Activated T-cell treated with anti-CD3 and anti-CD28 coated beads for 24 hours (primary cell): ENCODE results near the gene METAP2.
A peak's percentile ranks its signal among the peaks of the same experiment; 100 is the strongest.

Experiments used
- DNase-seq: peaks from one replicate; pipeline ENCODE4 v3.0.0-alpha.2; 2020; ENCODE audit warnings: low read depth

The METAP2 gene

DNA sequence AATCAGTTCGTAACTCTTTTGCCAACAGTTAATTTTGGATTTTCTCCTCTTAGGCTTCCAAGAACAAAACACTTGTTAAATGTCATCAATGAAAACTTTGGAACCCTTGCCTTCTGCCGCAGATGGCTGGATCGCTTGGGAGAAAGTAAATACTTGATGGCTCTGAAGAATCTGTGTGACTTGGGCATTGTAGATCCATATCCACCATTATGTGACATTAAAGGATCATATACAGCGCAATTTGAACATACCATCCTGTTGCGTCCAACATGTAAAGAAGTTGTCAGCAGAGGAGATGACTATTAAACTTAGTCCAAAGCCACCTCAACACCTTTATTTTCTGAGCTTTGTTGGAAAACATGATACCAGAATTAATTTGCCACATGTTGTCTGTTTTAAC, 39.6 kb downstream of the METAP2 start:
- DNase-seq, result no peak

GRCh38 chr12:95515197-95515596, 41.2 kb downstream of the METAP2 start:
- DNase-seq, result no peak

GRCh38 chr12:95516757-95517156, 42.8 kb downstream of the METAP2 start:
- DNase-seq, result no peak

GRCh38 chr12:95517246-95517645, 43.3 kb downstream of the METAP2 start:
- DNase-seq, result no peak

- DNase-seq, result no peak
Observed at GRCh38 chr12:95518944-95519343, 45.0 kb downstream of the METAP2 start.

- no peak for DNase-seq
Observed at GRCh38 chr12:95520816-95521215, 46.9 kb downstream of the METAP2 start.

DNA sequence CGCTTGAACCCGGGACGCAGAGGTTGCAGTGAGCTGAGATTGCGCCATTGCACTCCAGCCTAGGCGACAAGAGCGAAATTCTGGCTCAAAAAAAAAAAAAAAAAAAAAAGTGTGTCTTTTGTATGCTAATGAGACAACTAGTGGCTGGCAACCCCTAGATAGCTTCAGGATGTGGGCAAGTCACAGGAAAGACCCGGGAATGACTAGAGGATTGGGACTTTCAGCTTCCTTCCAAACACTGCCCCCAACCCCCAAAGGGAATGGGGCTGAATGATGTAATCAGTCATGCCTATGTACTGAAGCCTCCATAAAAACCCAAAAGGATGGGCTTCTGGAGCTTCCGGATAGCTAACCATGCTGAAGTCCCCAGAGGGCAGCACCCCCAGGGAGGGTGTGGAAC, 48.7 kb downstream of the METAP2 start:
- DNase-seq, result no peak

DNA sequence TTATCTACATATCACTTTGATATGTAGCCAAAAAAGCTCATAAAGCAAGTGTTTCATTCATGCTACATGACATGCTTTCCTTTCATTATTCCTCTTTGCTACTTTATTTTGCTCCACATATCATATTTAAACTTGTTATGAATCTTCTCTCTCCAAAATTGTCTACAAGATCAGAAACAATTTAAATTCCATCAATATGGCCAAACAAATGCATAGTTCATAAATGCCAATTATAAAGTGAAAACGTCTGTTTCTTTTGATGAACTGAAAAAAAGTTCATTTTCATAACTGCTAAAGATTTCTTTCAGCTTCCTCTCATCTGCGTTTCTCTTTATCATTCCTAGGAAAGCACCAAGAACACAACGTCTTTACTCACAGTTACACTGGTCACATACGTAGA, 54.5 kb downstream of the METAP2 start:
- no peak for DNase-seq

DNA sequence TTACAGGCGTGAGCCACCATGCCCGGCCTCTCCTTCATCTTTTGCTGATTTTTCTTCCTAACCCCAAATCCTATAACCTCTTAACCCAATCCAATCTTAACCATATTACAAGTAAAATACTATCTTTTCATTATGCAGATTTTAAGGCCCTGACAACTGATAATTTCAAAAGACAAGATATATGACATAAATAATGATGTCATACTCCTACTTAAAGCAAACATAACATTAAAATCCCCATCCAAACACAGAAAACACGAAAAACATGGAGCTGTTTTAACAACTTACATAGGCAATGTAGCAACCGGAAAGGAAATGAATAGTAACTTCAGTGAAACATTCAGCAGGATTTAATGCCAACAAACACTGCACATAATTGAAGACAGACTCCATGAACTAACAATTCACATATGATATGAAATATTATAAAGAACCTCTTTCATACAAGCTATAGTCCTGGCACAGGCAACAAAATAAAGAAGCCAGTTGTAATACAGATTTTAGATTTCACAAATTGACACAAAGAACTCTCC, 55.8 kb downstream of the METAP2 start:
- no peak for DNase-seq

GRCh38 chr12:95532851-95533250, 58.9 kb downstream of the METAP2 start:
- no peak for DNase-seq

GRCh38 chr12:95533985-95534384, 60.0 kb downstream of the METAP2 start:
- no peak for DNase-seq

DNA sequence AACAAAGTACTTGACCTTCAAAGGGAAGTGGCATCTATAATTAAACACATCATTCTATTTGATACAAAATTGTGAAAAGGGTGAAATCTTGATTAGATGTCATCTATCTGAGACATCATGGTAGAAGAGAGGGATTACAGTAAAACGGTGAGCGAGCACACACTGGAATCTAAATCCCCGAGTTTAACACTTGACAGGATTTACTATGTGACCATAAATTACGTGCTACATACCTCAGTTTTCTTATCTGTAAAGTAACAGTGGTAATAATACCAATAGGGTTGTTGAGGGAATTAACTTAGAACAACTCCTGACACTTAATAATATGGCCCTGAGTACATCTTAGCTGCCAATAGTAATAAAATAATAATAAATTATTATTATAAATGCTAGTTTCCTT, 64.1 kb downstream of the METAP2 start:
- no peak for DNase-seq

DNA sequence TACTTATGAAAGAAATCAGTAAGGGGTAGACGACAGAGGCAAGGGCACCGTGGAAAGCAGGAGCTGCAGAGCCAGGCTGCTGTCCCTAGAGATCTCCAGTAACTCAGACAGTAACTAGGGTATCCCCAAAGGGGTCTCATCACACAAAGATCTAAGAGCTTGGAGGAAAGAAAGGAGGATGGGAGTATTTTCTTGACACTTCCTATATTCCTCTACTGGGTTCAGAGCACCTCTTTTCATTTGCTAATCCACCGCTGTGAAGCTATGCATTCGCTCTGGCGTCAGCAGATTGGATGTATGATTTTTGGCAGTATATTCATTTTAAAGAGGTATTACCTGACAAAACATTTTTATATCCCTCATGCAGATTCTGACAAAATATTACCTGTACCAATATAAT, 64.7 kb downstream of the METAP2 start:
- no peak for DNase-seq

GRCh38 chr12:95541436-95541835, 67.5 kb downstream of the METAP2 start:
- no peak for DNase-seq

- no peak for DNase-seq
Observed at GRCh38 chr12:95543305-95543704, 69.4 kb downstream of the METAP2 start.

DNA sequence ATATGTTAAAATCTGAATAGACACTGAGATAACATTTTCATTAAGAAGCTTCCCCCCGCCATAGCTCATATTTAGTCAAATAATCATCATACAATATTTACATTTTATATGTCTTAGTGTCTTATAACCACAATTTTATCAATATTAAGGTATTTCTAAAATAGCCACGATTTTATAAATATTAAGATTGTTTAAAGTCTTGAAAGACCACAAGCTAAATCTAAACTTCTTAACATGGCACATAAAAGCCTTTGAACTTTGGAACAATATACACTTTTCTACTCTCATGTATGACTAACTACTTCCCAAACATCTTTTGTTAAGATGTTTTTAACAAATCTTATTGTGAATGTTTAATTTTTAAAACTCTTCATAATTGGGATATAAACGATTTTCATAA, 70.8 kb downstream of the METAP2 start:
- DNase-seq, result no peak

DNA sequence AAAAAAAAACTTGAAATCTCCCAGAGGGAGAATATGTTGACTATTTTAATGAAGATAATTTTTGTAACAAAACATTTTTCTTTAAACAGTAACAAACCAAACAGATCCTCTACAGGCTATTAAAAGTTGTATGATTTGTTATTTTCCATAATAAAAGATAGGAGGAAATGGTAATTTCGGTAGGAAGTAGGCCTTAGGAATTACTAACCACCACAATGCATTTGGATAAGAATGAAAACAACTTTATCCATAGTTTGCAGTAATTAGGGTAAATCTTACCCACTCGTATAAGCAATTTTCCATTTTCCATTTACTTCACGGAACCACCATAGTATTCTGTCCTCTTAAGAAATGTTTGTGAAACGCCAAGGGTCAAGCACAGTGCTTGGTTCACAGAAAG, 71.4 kb downstream of the METAP2 start:
- no peak for DNase-seq

DNA sequence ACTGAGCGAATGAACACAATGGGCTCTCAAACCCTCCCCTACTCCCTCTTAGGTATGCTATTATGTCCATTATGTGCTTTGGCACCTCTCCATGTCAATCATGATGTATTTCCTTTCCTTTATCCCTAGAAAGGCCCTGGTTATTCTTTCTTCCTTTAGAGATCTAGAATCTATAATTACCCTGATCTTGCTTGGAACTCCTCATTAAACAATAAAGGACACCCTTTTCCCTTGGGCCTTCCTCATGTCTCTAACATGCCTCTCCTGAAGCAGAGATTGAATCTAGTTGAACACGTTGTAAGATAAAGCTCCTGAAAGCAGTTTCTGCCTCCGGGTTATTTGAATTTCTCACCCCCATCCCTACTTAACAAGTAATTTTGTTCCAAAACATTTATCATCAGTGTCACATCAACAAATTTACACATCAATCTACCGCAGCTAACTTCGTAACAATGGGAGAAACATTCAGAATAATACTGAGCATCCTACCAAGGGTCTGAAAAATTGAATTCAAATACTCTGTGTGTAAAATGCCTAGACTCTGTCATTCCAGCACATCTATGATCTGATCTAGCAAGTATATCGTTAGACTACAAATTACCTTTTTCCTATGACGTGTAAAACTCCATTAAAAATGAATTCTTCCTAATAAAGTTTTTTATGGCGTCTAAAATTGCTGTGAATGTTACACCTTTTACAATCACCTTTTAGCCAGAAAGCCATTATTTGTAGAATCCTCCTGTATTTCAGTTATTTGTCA, 72.0 kb downstream of the METAP2 start:
- DNase-seq, result no peak

DNA sequence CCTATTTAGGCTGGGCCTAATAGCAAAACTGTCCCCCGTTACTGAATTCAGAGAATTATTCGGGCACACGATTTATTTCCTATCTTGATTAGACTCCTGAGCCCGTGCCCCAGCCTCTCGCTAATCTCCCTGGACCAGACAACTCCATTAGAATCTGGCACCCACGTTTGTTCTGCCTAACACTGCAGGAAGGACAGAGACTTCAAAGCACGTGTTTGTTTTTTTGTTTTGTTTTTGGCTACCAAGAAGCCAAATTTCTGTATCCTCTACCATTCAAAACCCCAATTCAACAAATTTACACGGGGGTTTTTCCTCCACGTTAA, 72.5 kb downstream of the METAP2 start:
- DNase-seq, result no peak

GRCh38 chr12:95547522-95548055, 73.6 kb downstream of the METAP2 start:
- no peak for DNase-seq

DNA sequence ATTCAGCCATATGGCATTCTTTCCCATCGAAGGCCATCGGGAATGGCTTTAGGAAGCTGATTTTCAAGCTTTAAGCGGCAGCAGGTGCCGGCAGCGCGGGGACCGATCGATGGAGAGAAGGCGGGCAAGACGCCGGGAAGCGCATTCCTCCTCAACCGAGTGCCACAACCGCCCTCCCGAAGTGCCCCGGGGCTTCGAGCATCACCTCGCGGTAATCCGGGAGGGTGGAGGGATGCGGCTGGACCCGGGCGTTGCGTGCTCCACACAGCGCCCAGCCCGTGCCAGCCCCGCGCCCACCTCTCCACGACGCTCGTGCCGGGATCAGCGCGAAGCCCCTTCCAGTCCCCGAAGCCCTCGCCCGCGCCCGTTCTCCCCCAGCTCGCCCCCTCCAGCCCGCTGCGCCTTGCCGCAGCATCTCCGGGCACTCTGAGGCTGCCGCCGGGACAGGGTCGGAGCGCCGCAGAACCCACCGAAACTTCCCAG, 74.1 kb downstream of the METAP2 start:
- peak; percentile 10 for DNase-seq

- peak; percentile 57 for DNase-seq
Observed at GRCh38 chr12:95548539-95549391, 74.8 kb downstream of the METAP2 start.
